Prostate gland (tissue), 2 donors: Measurements from ENCODE around the gene PLXNB3.

Experiments
- CTCF ChIP-seq, 4 experiments: fragments of 200-600 bp in 2 of 4; fragments of 450-650 bp in 2 of 4; sonication (generic) in 2 of 4; IDR thresholded peaks; 1 replicate in 3 of 4; 2 replicates in 1 of 4; pipeline ENCODE4 v1.5.1; 2016 to 2019; ENCODE audit warnings: antibody characterized with exemption in 4 of 4, mild to moderate bottlenecking in 2 of 4, moderate library complexity in 2 of 4
- POLR2A ChIP-seq: fragments of 450-650 bp; IDR thresholded peaks from one replicate; pipeline ENCODE4 v1.6.1; 2016; ENCODE audit warnings: antibody characterized with exemption, mild to moderate bottlenecking

- no peak for TF ChIP-seq CTCF (IDR thresholded peaks at IDR 0.05)
- TF ChIP-seq POLR2A = no peak
Observed at GRCh38 chrX:153789654-153790053, 25.6 kb downstream of the PLXNB3 start.
